Endothelial cell (in vitro differentiated cells): ENCODE measurements around the gene ZDHHC11. TPM values are rescaled to one million over a fixed set of nuclear protein-coding genes. Genes with fewer than 3 reads are reported as not detected.
"Not testable (repeated sequence)": the region's sequence is repeated elsewhere in the genome, so short reads cannot be mapped to it uniquely, and the experiment has no call there.

ENCODE experiments used
- DNase-seq: peaks from one replicate; pipeline ENCODE4 v3.0.0; 2021; ENCODE audit warnings: low spot score
- H3K27ac Mint-ChIP-seq: one replicate; pipeline ENCODE4 v1.8.0; 2021; ENCODE audit warnings: mixed read lengths, inconsistent platforms; ENCODE audit not compliant: unreplicated experiment
- H3K27me3 Mint-ChIP-seq: one replicate; pipeline ENCODE4 v1.8.0; 2021; ENCODE audit warnings: mild to moderate bottlenecking, moderate library complexity, mixed read lengths, inconsistent platforms; ENCODE audit not compliant: unreplicated experiment
- H3K36me3 Mint-ChIP-seq: one replicate; pipeline ENCODE4 v1.8.0; 2021; ENCODE audit warnings: mild to moderate bottlenecking, low read depth, mixed read lengths, inconsistent platforms; ENCODE audit not compliant: unreplicated experiment
- H3K4me1 Mint-ChIP-seq: one replicate; pipeline ENCODE4 v1.8.0; 2021; ENCODE audit warnings: mild to moderate bottlenecking, mixed read lengths, inconsistent platforms; ENCODE audit not compliant: unreplicated experiment
- H3K4me3 Mint-ChIP-seq: one replicate; pipeline ENCODE4 v1.8.0; 2021; ENCODE audit warnings: mild to moderate bottlenecking, mixed read lengths, inconsistent platforms; ENCODE audit not compliant: unreplicated experiment
- H3K9me3 Mint-ChIP-seq: one replicate; pipeline ENCODE4 v1.8.0; 2021; ENCODE audit warnings: mixed read lengths, inconsistent platforms; ENCODE audit not compliant: unreplicated experiment
- total RNA-seq: library from RNA; stranded (reverse); fragmentation: NEBNext Ultra II Directional; extraction: Animal tissue kit (Norgen Biotek cat#: 25700); gene quantifications from one replicate; pipeline ENCODE4 v1.2.1, GENCODE V29; 2021; ENCODE audit not compliant: unreplicated experiment

ZDHHC11 gene
- total RNA-seq, 1 donor from 2014 or later: 14.3 TPM

DNA sequence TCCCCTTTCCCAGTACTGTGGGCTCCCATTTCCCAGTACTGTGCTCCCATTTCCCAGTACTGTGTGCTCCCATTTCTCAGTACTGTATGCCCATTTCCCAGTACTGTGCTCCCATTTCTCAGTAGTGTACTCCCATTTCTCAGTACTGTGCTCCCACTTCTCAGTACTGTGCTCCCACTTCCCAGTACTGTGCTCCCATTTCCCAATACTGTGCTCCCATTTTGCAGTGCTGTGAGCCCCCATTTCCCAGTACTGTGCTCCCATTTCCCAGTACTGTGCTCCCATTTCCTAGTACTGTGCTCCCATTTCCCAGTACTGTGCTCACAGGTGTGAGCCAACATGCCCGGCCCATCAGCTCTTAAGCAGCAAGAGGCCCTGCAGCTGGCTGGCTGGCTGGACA, 54.9 kb downstream of the ZDHHC11 start:
- not testable (repeated sequence) for H3K4me3 Mint-ChIP-seq, H3K27ac Mint-ChIP-seq, DNase-seq, H3K4me1 Mint-ChIP-seq, H3K27me3 Mint-ChIP-seq, H3K9me3 Mint-ChIP-seq
- H3K36me3 Mint-ChIP-seq: peaks cover 10% of the 10 kb centered on the region

DNA sequence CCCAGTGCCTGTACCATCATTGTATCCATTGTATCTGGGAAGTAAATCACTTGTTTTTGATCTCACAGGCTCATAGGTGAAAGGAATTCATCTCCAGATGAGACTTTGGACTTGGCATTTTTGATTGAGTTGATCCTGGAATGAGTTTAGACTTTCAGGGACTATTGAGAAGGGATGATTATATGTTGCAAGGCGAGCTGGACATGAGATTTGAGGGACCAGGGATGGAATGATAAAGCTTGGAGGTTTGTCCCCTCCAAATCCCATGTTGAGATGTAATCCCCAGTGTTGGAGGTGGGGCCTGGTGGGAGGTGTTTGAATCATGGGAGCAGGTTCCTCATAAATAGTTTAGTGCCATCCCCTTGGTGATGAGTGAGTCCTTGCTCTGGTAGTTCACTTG, 55.8 kb downstream of the ZDHHC11 start:
- not testable (repeated sequence) for H3K9me3 Mint-ChIP-seq, H3K27ac Mint-ChIP-seq, H3K4me1 Mint-ChIP-seq, DNase-seq, H3K27me3 Mint-ChIP-seq
- Mint-ChIP-seq H3K4me3 (peak overlapping the region; percentile 12), H3K36me3 (peaks cover 10% of the 10 kb centered on the region)

DNA sequence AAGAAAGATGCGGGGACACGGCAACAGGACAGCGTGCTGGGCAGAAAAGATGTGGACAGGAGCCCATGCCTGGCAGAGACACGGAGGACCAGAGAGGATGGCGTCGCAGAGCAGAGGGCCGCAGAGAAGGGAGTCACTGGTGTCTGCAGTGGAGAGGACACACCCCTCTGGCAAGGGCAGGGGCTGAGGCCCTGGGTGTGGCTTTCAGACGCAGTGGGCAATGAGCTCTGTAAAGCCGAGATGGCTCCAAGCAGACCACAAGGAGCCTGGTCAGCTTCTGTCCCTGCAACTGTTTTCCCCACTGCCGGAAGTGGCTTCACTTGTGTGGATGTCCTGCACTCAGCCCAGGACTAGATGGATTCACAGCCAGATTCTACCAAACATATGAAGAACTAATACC, 62.1 kb downstream of the ZDHHC11 start:
- not testable (repeated sequence) for H3K4me1 Mint-ChIP-seq, H3K36me3 Mint-ChIP-seq, DNase-seq, H3K4me3 Mint-ChIP-seq, H3K27me3 Mint-ChIP-seq, H3K9me3 Mint-ChIP-seq, H3K27ac Mint-ChIP-seq

DNA sequence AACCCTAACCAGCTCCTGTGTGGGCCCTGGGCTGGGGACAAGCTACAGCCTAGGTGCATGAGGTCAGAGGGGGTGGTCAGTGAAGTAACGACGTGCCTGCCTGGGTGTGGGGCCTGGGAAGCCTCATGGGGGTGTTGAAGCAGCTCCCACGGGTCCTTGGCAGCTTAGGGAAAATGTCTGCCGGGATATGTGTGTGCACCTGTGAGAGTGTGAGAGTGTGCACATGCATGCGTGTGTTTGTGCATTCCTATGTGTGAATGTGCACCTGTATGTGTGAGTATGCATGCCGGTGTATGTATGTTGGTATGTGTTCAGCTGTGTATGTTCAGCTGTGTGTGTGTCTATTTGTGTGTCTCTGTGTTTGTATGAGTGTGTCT, 62.9 kb downstream of the ZDHHC11 start:
- H3K9me3 Mint-ChIP-seq, H3K36me3 Mint-ChIP-seq, DNase-seq, H3K27me3 Mint-ChIP-seq, H3K4me1 Mint-ChIP-seq, H3K4me3 Mint-ChIP-seq: not testable (repeated sequence)
- peak overlapping the region; percentile 14 for H3K27ac Mint-ChIP-seq

DNA sequence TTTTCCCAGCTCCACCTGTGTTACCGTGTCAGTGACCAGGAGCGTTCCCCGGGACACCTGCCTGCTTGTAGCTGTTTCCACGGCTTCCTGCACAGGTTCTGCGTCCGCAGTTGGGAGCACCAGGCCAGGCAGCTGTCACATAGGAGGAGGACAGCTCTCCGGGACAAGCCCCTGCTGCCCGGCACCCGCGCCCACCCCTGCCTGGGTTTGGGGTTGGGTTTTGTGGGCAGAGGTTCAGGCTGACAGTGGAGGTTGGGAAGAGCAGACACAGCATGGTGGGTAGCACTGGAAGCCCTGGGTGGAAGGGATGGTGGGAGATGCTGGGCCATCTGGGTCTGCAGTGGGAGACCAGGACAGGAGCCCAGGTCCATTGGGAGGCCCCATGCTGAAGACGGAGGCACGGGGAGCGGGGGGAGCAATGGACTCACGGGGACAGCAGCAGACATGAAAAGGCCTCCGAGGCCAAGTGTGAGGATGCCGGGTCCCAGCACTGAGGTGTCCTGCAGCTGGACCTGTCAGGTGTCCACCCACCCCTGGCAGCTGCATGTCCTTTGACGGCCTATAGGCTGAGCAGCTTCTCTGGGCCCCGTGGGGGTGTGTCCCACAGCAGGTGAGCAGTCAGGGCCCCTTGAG, 63.4 kb downstream of the ZDHHC11 start:
- not testable (repeated sequence) for H3K36me3 Mint-ChIP-seq, H3K9me3 Mint-ChIP-seq, DNase-seq, H3K4me3 Mint-ChIP-seq, H3K4me1 Mint-ChIP-seq, H3K27me3 Mint-ChIP-seq, H3K27ac Mint-ChIP-seq

DNA sequence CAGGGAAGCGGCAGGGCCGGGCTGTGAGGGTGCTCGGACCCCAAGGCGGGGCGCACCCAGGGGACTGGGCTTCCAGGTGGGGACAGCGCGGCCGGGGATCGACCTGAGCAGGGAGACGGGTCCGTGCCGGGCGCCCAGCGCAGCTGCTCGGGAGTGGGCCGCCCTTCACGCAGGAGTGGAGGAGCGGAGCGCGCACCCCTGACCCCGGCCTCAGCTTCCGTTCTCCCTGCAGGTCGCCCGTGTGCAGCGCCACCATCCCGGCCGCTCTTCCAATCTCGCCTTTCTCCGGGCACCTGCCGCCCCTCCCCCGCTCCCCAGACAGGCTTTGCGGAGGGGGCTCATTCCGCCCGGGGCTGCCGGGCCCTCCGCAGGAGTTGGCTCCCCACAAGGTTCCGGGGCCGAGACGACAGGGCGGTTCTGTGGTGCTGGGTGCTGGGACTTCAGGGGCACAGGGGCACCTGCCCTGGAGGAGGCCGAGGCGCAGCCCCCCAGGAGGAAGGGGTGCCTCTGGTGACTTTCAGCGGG, 65.5 kb downstream of the ZDHHC11 start:
- H3K27me3 Mint-ChIP-seq, H3K36me3 Mint-ChIP-seq, H3K9me3 Mint-ChIP-seq, H3K4me1 Mint-ChIP-seq, H3K27ac Mint-ChIP-seq, DNase-seq: not testable (repeated sequence)
- H3K4me3 Mint-ChIP-seq: peak overlapping the region; percentile 69

DNA sequence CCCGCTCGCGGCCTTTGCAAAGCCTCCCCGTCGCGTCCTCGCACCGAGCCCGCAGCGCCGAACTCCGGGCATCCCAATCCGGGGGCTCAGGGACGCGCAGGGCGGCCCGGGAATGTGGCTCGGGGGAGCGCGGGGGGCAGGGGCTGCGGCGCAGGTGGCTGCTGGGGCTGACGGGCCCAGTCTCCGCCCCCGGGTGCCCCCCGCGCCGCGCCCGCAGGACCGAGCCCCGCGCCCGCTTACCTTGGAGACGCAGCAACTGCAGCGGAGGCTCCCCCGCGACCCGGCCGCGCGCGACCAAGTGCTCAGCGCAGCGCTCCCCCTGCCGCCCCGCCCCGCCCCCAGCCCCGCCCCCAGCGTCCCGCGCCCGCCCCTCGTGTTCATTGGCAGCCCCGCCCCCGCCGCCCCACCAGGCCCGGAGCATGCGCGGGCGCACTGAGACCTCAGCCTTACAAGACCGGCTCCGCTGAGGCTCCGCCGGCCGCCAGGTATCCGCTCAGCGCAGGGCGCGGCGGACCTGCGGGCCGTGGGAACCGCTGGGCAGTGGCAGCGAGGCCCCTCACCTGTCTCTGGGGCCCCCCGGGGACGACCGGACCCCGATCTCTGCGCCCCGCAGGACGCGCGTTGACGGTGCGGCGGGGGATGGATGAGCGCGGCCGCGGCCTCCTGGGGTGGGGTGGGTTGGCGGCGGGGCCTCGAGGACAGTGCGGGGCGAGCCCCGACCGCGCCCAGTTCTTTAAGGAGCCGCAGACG, 66.2 kb downstream of the ZDHHC11 start, which contains the start of gene ZDHHC11B:
ZDHHC11B (minus strand) TSS at position 302 of the 750 bp plus-strand sequence. CDS start 17,810 bp downstream, outside the sequence.
- not testable (repeated sequence) for H3K36me3 Mint-ChIP-seq, H3K4me1 Mint-ChIP-seq

DNA sequence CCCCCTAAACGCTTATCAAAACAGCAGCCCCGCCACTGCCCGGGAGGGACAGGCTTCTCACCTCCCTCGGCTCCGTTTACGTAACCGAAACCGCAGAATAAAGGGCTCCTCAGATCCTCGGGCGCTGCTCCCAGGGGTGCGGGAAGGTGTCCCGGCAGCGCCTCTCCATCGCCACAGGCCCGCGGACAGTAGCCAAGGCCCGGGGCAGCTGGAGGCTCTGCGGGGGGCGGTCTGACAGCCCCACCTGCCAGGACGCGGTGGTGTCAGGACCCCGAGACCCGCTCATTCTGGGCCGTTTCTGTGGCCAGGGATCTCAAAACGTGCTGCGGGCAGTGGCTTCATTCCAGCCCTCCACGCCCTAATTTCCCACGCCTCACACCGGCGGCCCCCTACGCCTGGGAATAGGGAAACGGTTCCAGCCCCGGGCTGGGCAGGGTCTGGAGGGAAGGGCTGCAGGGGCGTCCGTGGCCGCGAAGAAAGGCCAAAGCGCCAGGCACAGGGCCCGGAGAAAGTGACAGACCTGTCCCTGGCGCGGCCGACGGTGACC, 66.8 kb downstream of the ZDHHC11 start:
- not testable (repeated sequence) for H3K27ac Mint-ChIP-seq, H3K36me3 Mint-ChIP-seq, H3K4me1 Mint-ChIP-seq, DNase-seq, H3K4me3 Mint-ChIP-seq, H3K9me3 Mint-ChIP-seq, H3K27me3 Mint-ChIP-seq

More for the DNA sequence above, 66.2 kb downstream of the ZDHHC11 start, which contains the start of gene ZDHHC11B:
- H3K4me3 Mint-ChIP-seq: peak within 1 kb of the TSS; percentile 69
- DNase-seq: peak; percentile 78
- H3K27ac Mint-ChIP-seq, H3K27me3 Mint-ChIP-seq, H3K9me3 Mint-ChIP-seq: not testable (repeated sequence)

DNA sequence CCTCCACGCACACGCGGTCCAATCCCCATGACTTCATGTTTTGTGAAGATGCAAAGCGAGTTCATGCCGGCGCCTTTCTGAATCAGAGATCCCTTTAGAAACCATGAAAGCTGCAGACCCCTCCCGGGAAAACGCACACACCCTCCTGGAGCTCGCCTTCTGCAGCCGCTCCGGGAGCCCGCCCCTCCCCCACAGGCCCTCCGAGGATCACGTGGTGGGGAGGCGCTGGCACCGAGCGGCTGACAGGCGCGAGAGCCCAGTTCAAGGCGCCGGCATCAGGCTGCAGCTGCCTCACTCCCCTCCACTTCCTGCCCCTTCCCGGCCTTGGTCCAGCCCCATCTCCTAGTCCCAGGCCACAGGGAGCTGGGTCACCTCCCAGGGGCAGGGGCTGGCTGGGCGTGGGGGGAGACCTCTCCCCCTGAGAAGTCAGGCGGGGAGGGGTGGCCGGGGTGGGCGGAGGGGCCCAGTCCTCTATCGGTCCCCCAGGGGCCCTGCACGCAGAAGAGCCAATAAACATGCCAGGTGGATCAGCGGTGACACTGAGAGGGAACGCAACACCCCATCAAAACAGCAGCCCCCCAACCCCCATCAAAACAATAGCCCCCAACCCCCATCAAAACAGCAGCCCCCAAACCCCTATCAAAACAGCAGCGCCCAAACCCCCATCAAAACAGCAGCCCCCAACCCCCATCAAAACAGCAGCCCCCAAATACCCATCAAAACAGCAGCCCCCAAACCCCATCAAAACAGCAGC, 67.6 kb downstream of the ZDHHC11 start:
- H3K27me3 Mint-ChIP-seq, H3K9me3 Mint-ChIP-seq, H3K4me3 Mint-ChIP-seq, H3K27ac Mint-ChIP-seq, H3K36me3 Mint-ChIP-seq, H3K4me1 Mint-ChIP-seq, DNase-seq: not testable (repeated sequence)

DNA sequence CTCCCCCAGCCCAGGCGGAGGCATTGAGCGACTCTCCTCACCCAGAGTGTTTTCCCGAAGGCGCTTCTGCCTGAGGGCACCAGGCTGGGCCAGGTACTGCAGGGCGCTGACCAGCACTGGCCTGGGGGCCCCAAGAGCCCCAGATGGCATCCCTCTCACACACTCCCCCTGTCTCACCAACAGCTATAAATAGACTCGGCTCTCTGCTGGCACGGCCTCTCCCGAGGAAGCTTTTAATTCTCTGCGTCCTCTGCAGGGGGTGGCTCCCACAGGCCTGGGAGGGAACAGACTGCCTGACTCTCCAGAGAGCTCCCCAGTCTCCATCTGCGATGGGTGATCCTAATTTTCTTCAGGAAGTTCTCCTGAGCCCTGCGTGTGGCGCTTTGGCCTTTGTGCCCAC, 68.4 kb downstream of the ZDHHC11 start:
- H3K4me1 Mint-ChIP-seq, H3K36me3 Mint-ChIP-seq, DNase-seq, H3K9me3 Mint-ChIP-seq, H3K4me3 Mint-ChIP-seq, H3K27ac Mint-ChIP-seq, H3K27me3 Mint-ChIP-seq: not testable (repeated sequence)

DNA sequence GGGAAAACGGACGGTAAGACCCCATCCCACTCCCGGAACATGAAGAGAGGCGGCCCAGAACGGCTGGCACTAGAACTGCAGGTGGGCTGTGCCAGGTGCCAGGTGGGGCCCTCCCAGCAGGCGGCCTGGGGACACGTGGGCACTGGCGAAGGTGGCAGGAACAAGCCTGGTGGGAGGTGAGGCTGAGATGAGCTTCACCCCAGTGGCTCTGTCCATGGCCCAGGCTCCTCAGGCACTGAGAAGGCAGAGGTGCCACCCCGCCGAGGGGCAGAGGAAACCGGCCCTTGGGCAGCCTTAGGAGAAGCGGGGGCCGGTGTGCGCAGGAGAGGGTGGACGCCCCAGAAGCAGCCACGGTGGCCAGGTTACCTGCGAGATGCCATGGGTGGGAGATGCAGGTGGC, 70.2 kb downstream of the ZDHHC11 start:
- H3K4me3 Mint-ChIP-seq, H3K36me3 Mint-ChIP-seq, H3K9me3 Mint-ChIP-seq, H3K27me3 Mint-ChIP-seq, H3K27ac Mint-ChIP-seq, H3K4me1 Mint-ChIP-seq, DNase-seq: not testable (repeated sequence)
